GM12872 (cell line): ENCODE results near the gene RPTOR.

Experiments used
- TF ChIP-seq, protein P1 (sequence below): IDR thresholded peaks from 3 replicates; pipeline ENCODE4 v1.5.1; 2011; ENCODE audit warnings: low read depth, mild to moderate bottlenecking, low read length, moderate library complexity; ENCODE audit not compliant: insufficient read depth

Gene RPTOR

DNA sequence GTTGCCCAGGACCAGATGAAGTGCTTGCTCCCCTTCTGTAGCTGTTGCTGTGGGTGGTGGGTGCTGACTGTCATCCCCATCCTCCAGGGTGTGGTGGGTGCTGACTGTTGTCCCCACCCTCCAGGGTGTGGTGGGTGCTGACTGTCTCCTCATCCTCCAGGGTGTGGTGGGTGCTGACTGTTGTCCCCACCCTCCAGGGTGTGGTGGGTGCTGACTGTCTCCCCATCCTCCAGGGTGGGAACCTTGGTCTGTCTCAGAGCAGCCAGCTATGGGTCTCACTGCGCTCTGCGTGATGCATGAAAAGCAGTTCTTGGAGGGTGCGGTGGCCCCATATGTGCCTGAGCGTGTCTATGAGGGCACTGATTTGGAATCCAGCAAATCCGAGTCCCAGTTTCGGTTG, 163.8 kb downstream of the RPTOR start:
- TF ChIP-seq, protein P1, sequence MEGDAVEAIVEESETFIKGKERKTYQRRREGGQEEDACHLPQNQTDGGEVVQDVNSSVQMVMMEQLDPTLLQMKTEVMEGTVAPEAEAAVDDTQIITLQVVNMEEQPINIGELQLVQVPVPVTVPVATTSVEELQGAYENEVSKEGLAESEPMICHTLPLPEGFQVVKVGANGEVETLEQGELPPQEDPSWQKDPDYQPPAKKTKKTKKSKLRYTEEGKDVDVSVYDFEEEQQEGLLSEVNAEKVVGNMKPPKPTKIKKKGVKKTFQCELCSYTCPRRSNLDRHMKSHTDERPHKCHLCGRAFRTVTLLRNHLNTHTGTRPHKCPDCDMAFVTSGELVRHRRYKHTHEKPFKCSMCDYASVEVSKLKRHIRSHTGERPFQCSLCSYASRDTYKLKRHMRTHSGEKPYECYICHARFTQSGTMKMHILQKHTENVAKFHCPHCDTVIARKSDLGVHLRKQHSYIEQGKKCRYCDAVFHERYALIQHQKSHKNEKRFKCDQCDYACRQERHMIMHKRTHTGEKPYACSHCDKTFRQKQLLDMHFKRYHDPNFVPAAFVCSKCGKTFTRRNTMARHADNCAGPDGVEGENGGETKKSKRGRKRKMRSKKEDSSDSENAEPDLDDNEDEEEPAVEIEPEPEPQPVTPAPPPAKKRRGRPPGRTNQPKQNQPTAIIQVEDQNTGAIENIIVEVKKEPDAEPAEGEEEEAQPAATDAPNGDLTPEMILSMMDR, result no peak

DNA sequence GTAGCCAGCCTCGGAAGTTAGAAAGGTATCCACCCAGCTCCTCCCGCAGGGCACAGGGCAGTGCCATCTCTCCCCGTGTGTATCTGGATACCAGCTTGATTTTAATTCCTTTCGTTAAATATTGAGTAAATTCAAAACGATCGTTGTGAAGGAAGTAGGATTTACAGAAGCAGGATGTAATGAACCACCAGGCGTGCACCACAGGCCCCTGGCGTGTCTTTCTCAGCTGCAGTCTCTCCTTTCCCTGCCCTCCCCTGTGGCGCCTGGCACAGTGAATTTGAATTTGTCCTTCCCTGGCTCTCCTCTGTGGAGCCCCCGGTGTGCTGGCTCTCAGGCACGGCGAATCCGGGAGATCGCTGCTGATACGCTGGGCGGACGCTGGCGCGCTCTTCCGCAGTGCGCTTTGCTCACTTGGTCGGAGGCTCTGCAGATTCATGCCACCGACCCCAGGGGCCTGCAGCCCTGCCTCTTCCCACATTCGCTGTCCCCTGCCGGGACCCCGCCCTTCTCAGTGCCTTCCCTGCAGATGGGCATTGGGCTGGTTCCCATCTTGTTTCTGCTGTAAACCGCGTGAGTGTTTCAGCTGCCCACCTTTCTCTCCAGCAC, 164.6 kb downstream of the RPTOR start:
- TF ChIP-seq, protein P1, result no peak

GRCh38 chr17:80710714-80711302, 166.2 kb downstream of the RPTOR start:
- TF ChIP-seq, protein P1, result no peak

- TF ChIP-seq, protein P1, result no peak
Observed at GRCh38 chr17:80712089-80712488, 167.5 kb downstream of the RPTOR start.

- TF ChIP-seq, protein P1, result no peak
Observed at GRCh38 chr17:80712606-80713005, 168.0 kb downstream of the RPTOR start.

GRCh38 chr17:80716986-80717719, 172.5 kb downstream of the RPTOR start:
- TF ChIP-seq, protein P1, result no peak

DNA sequence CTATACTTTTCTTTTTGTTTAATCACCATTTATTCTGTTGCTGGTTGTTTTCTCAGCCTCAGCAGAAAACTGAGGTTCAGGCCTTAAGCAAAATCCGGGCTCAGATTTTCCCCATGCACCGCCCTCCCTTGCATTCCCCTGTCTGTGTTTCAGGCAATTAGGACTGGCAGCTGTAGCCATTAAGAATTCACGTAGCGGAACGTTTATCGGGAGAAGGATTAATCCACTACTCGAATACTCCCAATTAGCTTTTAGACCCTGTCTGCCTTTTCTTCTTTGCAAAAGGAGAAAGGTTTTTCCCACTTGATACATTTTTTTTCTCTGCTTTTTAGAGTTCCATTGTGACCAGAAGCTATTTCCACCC, 173.1 kb downstream of the RPTOR start:
- TF ChIP-seq, protein P1, result no peak
